Panc1 (cell line): ENCODE data around the gene UVSSA. TPM values are rescaled to one million over a fixed set of nuclear protein-coding genes. Genes with fewer than 3 reads are reported as not detected.

ENCODE experiments used
- ATAC-seq: fragments of 200-7000 bp; cut with Tn5 transposase; 2 replicates; pipeline ENCODE4 v1.9.1; 2020; ENCODE audit warnings: mild to moderate bottlenecking, moderate library complexity
- BruUV-seq: library from RNA; stranded (reverse); fragments of 400-500 nt; replicated peaks from 2 replicates; lab custom pipeline; 2021; lab: Mats Ljungman, UMichigan
- CTCF ChIA-PET: fragments of 300-600 bp; sonication (Branson Sonifier 250); formaldehyde crosslinking; loops from one replicate; lab custom pipeline; 2022; ENCODE audit warnings: antibody characterized with exemption; lab: Charles Lee
- POLR2A ChIA-PET: fragments of 300-600 bp; sonication (Branson Sonifier 250); formaldehyde crosslinking; loops from one replicate; lab custom pipeline; 2022; ENCODE audit warnings: antibody characterized with exemption; lab: Charles Lee
- DNase-seq: peaks from one replicate; pipeline ENCODE4 v3.0.0-alpha.2; 2010; ENCODE audit warnings: low read depth, low spot score
- H3K27ac ChIP-seq: 2 replicates; pipeline ENCODE4 v1.5.1; 2011; ENCODE audit warnings: mild to moderate bottlenecking, low read length, inconsistent platforms
- H3K27me3 ChIP-seq: fragments of 200-500 bp; sonication (Bioruptor generic); 2 replicates; pipeline ENCODE4 v1.6.0; 2014; ENCODE audit warnings: low read length, inconsistent platforms; ENCODE audit not compliant: control insufficient read depth, insufficient read depth
- H3K36me3 ChIP-seq: fragments of 200-500 bp; sonication (Bioruptor generic); 2 replicates; pipeline ENCODE4 v1.5.1; 2014; ENCODE audit warnings: inconsistent platforms, mild to moderate bottlenecking, low read length, moderate library complexity; ENCODE audit not compliant: control insufficient read depth, insufficient read depth
- H3K4me1 ChIP-seq: 2 replicates; pipeline ENCODE4 v1.5.1; 2011; ENCODE audit warnings: inconsistent platforms, mild to moderate bottlenecking, low read length, moderate library complexity; ENCODE audit not compliant: control insufficient read depth, insufficient read depth
- H3K4me3 ChIP-seq, 2 experiments: 2 replicates each; pipeline ENCODE4 v1.5.1; 2011 to 2012; ENCODE audit warnings: low read depth in 2 of 2, low read length in 2 of 2, mild to moderate bottlenecking in 2 of 2, inconsistent platforms in 1 of 2, moderate library complexity in 1 of 2
- H3K9me3 ChIP-seq: fragments of 200-500 bp; sonication (Bioruptor generic); 2 replicates; pipeline ENCODE4 v1.5.1; 2014; ENCODE audit warnings: low read depth, mild to moderate bottlenecking, inconsistent platforms, low read length, moderate library complexity; ENCODE audit not compliant: control insufficient read depth, insufficient read depth
- CTCF ChIP-seq: fragments of 450-650 bp; IDR thresholded peaks from 2 replicates; pipeline ENCODE4 v1.5.1; 2017; ENCODE audit warnings: mild to moderate bottlenecking
- POLR2AphosphoS5 ChIP-seq: IDR thresholded peaks from 2 replicates; pipeline ENCODE4 v1.6.1; 2012; ENCODE audit warnings: mild to moderate bottlenecking, low read depth, low read length, moderate library complexity
- REST ChIP-seq, 2 experiments: IDR thresholded peaks; 2 replicates each; pipeline ENCODE4 v1.6.1; 2011 to 2012; ENCODE audit warnings: low read depth in 2 of 2, control low read depth in 1 of 2, low read length in 1 of 2, mild to moderate bottlenecking in 1 of 2, moderate library complexity in 1 of 2; ENCODE audit not compliant: insufficient read depth in 1 of 2
- SIN3A ChIP-seq: IDR thresholded peaks from 2 replicates; pipeline ENCODE4 v1.6.1; 2012; ENCODE audit warnings: low read depth, mild to moderate bottlenecking, low read length, moderate library complexity, borderline replicate concordance; ENCODE audit not compliant: insufficient read depth
- TCF7L2 ChIP-seq: IDR thresholded peaks from 2 replicates; pipeline ENCODE4 v1.6.1; 2011; ENCODE audit warnings: mild to moderate bottlenecking, low read depth, low read length, inconsistent platforms
- in situ Hi-C: cut with HindIII; loops from 2 replicates; pipeline ENCODE4 v1.10.0; 2016; ENCODE audit warnings: low sequenced_read_pairs, low pct_unique_long_range_greater_than_20kb
- intact Hi-C: fragments of 100-400 bp; cut with micrococcal nuclease; formaldehyde crosslinking; loops from one replicate; pipeline ENCODE4 v1.10.0; 2022; ENCODE audit not compliant: unreplicated experiment
- total RNA-seq: library from RNA; stranded (reverse); gene quantifications from one replicate; pipeline ENCODE4 v1.2.1, GENCODE V29; 2021; ENCODE audit not compliant: unreplicated experiment

Gene UVSSA
- total RNA-seq, 1 experiment from 2014 or later, result 23.4 TPM

- TF ChIP-seq SIN3A, result no peak
- TF ChIP-seq POLR2AphosphoS5, result no peak
- TF ChIP-seq REST (IDR thresholded peaks at IDR 0.05; ENCODE audit: insufficient read depth in 1 of 2, low read depth in 2 of 2, low read length in 1 of 2), result no peak
- TF ChIP-seq CTCF, result no peak
- TF ChIP-seq TCF7L2, result no peak
- intact Hi-C loops, result no loop called here
- BruUV-seq, result no TSS peak
- H3K27ac ChIP-seq, result no peak overlapping the region
- no peak for DNase-seq
- H3K36me3 ChIP-seq, result no peaks in the 10 kb centered on the region
- H3K4me3 ChIP-seq, result no peak overlapping the region
- no peaks in the 10 kb centered on the region for H3K9me3 ChIP-seq
- ChIA-PET CTCF (no interaction called here), POLR2A (no interaction called here)
- no peak for ATAC-seq
- no peaks in the 10 kb centered on the region for H3K27me3 ChIP-seq
- in situ Hi-C loops, result no loop called here
- H3K4me1 ChIP-seq, result no peaks in the 10 kb centered on the region
Measured at GRCh38 chr4:1312821-1313640, 34.0 kb upstream of the UVSSA start.

GRCh38 chr4:1315306-1315705 lies 31.7 kb upstream of the UVSSA start:
- in situ Hi-C loops (no loop called here), intact Hi-C loops (no loop called here)
- H3K27me3 ChIP-seq, result no peaks in the 10 kb centered on the region
- BruUV-seq, result no TSS peak
- ATAC-seq (no peak), DNase-seq (no peak)
- TF ChIP-seq SIN3A (no peak), CTCF (no peak), POLR2AphosphoS5 (no peak), REST (IDR thresholded peaks at IDR 0.05; ENCODE audit: insufficient read depth in 1 of 2, low read depth in 2 of 2, low read length in 1 of 2) (no peak), TCF7L2 (no peak)
- H3K9me3 ChIP-seq, result no peaks in the 10 kb centered on the region
- no peaks in the 10 kb centered on the region for H3K4me1 ChIP-seq
- ChIA-PET CTCF (no interaction called here), POLR2A (no interaction called here)
- no peak overlapping the region for H3K27ac ChIP-seq
- no peak overlapping the region for H3K4me3 ChIP-seq
- H3K36me3 ChIP-seq, result no peaks in the 10 kb centered on the region
